Thymus (tissue), 11 donors: ENCODE results near the gene CELSR2. TPM values are rescaled to one million over a fixed set of nuclear protein-coding genes. Genes with fewer than 3 reads are reported as not detected.
A peak's percentile ranks its signal among the peaks of the same experiment; 100 is the strongest.
"Not testable (repeated sequence)": the region's sequence is repeated elsewhere in the genome, so short reads cannot be mapped to it uniquely, and the experiment has no call there.

ENCODE experiments used
- DNase-seq, 9 donors: peaks; one replicate each; pipeline ENCODE4 v3.0.0-alpha.2; 2013; ENCODE audit warnings: low spot score in 9 of 9, low read depth in 6 of 9, missing footprints in 1 of 9
- H3K27ac ChIP-seq, 2 donors: one replicate each; pipeline ENCODE4 v1.5.1; 2013; ENCODE audit warnings: control low read depth in 1 of 2, low read depth in 1 of 2, low read length in 1 of 2, mild to moderate bottlenecking in 1 of 2, moderate library complexity in 1 of 2
- H3K27me3 ChIP-seq, 2 donors: one replicate each; pipeline ENCODE4 v1.5.1; 2013; ENCODE audit warnings: low read length in 1 of 2; ENCODE audit not compliant: control insufficient read depth in 2 of 2, insufficient read depth in 1 of 2
- H3K36me3 ChIP-seq, 2 donors: one replicate each; pipeline ENCODE4 v1.5.1; 2013; ENCODE audit warnings: low read length in 1 of 2, mild to moderate bottlenecking in 1 of 2, moderate library complexity in 1 of 2; ENCODE audit not compliant: control insufficient read depth in 2 of 2, insufficient read depth in 2 of 2
- H3K4me1 ChIP-seq, 2 donors: one replicate each; pipeline ENCODE4 v1.5.1; 2013; ENCODE audit warnings: low read length in 2 of 2; ENCODE audit not compliant: control insufficient read depth in 2 of 2, insufficient read depth in 2 of 2
- H3K4me3 ChIP-seq, 2 donors: one replicate each; pipeline ENCODE4 v1.5.1; 2013; ENCODE audit warnings: low read length in 2 of 2, control low read depth in 1 of 2, mild to moderate bottlenecking in 1 of 2
- H3K9me3 ChIP-seq, 2 donors: one replicate each; pipeline ENCODE4 v1.5.1; 2013; ENCODE audit warnings: low read length in 1 of 2, mild to moderate bottlenecking in 1 of 2; ENCODE audit not compliant: control insufficient read depth in 2 of 2, insufficient read depth in 1 of 2
- whole genome bisulfite sequencing: extraction: QIAGEN DNeasy Blood & Tissue Kit; methylation state at CpG from one replicate; pipeline ENCODE4 v1.1.7; 2013; 5-methylcytosine and 5-hydroxymethylcytosine counted together
- polyA plus RNA-seq: library from polyadenylated mRNA; stranded (reverse); fragments of 200-250 nt; gene quantifications from one replicate; pipeline ENCODE4 v1.2.3, GENCODE V29; 2013
- total RNA-seq: library from RNA; stranded (reverse); fragments of 120-200 nt; gene quantifications from one replicate; pipeline ENCODE4 v1.2.4, GENCODE V29; 2013
- donor health status: healthy.

CELSR2 gene
- total and polyA plus RNA-seq, 2 donors, result 1.2 to 2.5 TPM

- no peaks in the 10 kb centered on the region for H3K27me3 ChIP-seq
- no peak for DNase-seq
- H3K9me3 ChIP-seq, result no peaks in the 10 kb centered on the region
- no peak overlapping the region for H3K4me3 ChIP-seq
- WGBS, result 92% methylated on average over 8 of the region's 8 CpGs
- peaks cover 0 to under 1% of the 10 kb centered on the region in 2 donors for H3K36me3 ChIP-seq
- peaks cover 4 to 14% of the 10 kb centered on the region in 2 donors for H3K4me1 ChIP-seq
- peak overlapping the region in 1 of 2 donors; percentile 14 for H3K27ac ChIP-seq
Observed at GRCh38 chr1:109210058-109210457, 39.3 kb upstream of the CELSR2 start.

GRCh38 chr1:109213345-109213823 lies 36.0 kb upstream of the CELSR2 start:
- H3K27me3 ChIP-seq, result no peaks in the 10 kb centered on the region
- DNase-seq, result no peak
- H3K9me3 ChIP-seq, result no peaks in the 10 kb centered on the region
- H3K4me1 ChIP-seq, result peaks cover 11 to 14% of the 10 kb centered on the region in 2 donors
- peaks cover 0 to 6% of the 10 kb centered on the region in 2 donors for H3K36me3 ChIP-seq
- peak overlapping the region; percentile 22 to 23 for H3K27ac ChIP-seq
- 35% methylated on average over 10 of the region's 10 CpGs for WGBS
- peak overlapping the region; percentile 14 to 83 for H3K4me3 ChIP-seq

DNA sequence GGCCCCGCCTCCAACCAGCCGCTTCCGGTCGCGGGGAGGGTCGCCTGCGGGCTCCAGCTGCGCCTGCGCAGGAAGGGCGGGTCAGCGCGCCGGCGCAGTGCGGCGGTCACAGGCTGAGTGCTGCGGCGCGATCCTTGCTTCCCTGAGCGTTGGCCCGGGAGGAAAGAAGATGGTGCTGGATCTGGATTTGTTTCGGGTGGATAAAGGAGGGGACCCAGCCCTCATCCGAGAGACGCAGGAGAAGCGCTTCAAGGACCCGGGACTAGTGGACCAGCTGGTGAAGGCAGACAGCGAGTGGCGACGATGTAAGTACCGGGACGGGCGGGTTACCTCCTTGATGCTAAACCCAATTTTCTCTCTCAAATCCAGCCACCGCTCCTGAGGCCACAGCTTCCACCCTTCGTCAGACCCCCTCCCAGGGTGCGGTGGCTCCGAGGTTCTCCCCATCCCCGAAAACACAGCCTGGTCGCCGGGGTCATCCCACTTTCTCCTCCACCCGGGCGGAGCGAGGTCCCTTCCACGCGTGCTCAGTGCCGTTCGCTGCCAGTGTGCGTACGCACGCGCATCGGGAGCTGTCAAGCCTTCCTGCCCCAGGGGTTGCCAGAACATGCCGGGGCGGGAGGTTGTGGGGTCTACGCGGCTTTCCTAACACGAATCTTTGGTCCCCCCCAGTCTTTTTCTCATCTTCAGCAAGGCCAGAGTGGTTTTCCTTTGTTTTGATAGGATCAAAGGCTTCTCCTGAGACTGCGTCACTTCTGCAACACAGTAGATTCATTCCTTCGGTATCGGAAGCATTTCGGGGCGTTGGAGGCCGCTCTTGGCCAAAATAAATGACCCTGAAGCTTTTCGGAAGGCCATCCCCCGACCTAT lies 35.3 kb upstream of the CELSR2 start, which contains the start of gene SARS1:
TSS of gene SARS1 (plus strand) at position 95 of the 870 bp plus-strand sequence. CDS start at position 170, 75 bp downstream.
- no peaks in the 10 kb centered on the region for H3K9me3 ChIP-seq
- H3K27ac ChIP-seq, result peak within 1 kb of the TSS; percentile 61 to 63
- no peaks in the 10 kb centered on the region for H3K27me3 ChIP-seq
- WGBS, result under 1% methylated on average over 64 of the region's 64 CpGs
- H3K36me3 ChIP-seq, result peaks cover 0 to 6% of the 10 kb centered on the region in 2 donors
- H3K4me1 ChIP-seq, result peaks cover 11 to 14% of the 10 kb centered on the region in 2 donors
- peak; percentile 73 to 95 (median 90) for DNase-seq
- H3K4me3 ChIP-seq, result peak within 1 kb of the TSS; percentile 82 to 83

- WGBS, result 38% methylated on average over 13 of the region's 13 CpGs
- Histone ChIP-seq H3K27ac (peak overlapping the region; percentile 61 to 63), H3K36me3 (peaks cover 0 to 6% of the 10 kb centered on the region in 2 donors), H3K4me1 (peaks cover 11 to 14% of the 10 kb centered on the region in 2 donors), H3K4me3 (peak overlapping the region; percentile 82 to 83), H3K27me3 (no peaks in the 10 kb centered on the region), H3K9me3 (no peaks in the 10 kb centered on the region)
- DNase-seq, result peak in 1 of 9 donors; percentile 20
Observed at GRCh38 chr1:109214695-109215623, 34.4 kb upstream of the CELSR2 start.

GRCh38 chr1:109216662-109217061 lies 32.7 kb upstream of the CELSR2 start:
- Histone ChIP-seq H3K27me3 (no peaks in the 10 kb centered on the region), H3K4me3 (no peak overlapping the region), H3K27ac (no peak overlapping the region), H3K9me3 (no peaks in the 10 kb centered on the region), H3K36me3 (peaks cover 0 to 8% of the 10 kb centered on the region in 2 donors), H3K4me1 (peaks cover 11% of the 10 kb centered on the region in 2 donors)
- 98% methylated on average over 4 of the region's 4 CpGs for WGBS
- DNase-seq, result no peak

GRCh38 chr1:109218516-109218915 lies 30.8 kb upstream of the CELSR2 start:
- Histone ChIP-seq H3K27ac (no peak overlapping the region), H3K4me3 (no peak overlapping the region), H3K4me1 (peaks cover 7 to 11% of the 10 kb centered on the region in 2 donors), H3K27me3 (no peaks in the 10 kb centered on the region), H3K9me3 (peaks cover 0 to 2% of the 10 kb centered on the region in 2 donors), H3K36me3 (peaks cover 0 to 12% of the 10 kb centered on the region in 2 donors)
- DNase-seq, result no peak
- 89% methylated on average over 3 of the region's 3 CpGs for WGBS

GRCh38 chr1:109221201-109221600 lies 28.1 kb upstream of the CELSR2 start:
- H3K27me3 ChIP-seq, H3K27ac ChIP-seq, H3K4me1 ChIP-seq, H3K4me3 ChIP-seq, H3K9me3 ChIP-seq, DNase-seq: not testable (repeated sequence)
- WGBS, result 96% methylated on average over 9 of the region's 9 CpGs
- H3K36me3 ChIP-seq, result peaks cover under 1 to 15% of the 10 kb centered on the region in 2 donors

DNA sequence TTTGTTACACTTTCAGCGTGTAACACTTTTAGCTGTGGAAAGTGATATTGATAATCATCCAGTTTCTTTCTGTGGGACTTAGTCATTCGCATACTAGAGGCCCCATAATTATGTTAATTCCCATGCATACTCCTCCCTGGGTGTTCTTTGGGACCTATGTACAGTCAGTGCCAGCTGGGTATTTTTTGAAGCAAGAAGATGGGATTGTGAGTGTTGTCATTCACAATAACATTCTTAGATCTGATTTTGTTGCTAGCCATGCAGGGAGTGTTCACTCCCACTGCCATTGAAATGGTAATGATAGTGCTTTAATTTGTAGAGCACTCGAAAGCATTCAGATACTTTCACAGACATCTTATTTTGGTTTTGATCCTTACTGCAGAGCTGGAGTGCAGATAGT lies 24.0 kb upstream of the CELSR2 start:
- no peaks in the 10 kb centered on the region for H3K27me3 ChIP-seq
- no peak overlapping the region for H3K4me3 ChIP-seq
- peaks cover 21 to 40% of the 10 kb centered on the region in 2 donors for H3K36me3 ChIP-seq
- DNase-seq, result no peak
- H3K9me3 ChIP-seq, result peaks cover 0 to 2% of the 10 kb centered on the region in 2 donors
- H3K4me1 ChIP-seq, result no peaks in the 10 kb centered on the region
- 96% methylated on average over 3 of the region's 3 CpGs for WGBS
- no peak overlapping the region for H3K27ac ChIP-seq
